T-helper 2 cell treated with Interferon-gamma antibody and Interleukin-4, amounts not matched to agents 100 ng/mL and 5 ng/mL, for 36 hours (primary cell): ENCODE data around the gene ORM1. TPM values are rescaled to one million over a fixed set of nuclear protein-coding genes. Genes with fewer than 3 reads are reported as not detected.
"Not testable (repeated sequence)": the region's sequence is repeated elsewhere in the genome, so short reads cannot be mapped to it uniquely, and the experiment has no call there.

Experiments used
- intact Hi-C: fragments of 100-400 bp; cut with micrococcal nuclease; formaldehyde crosslinking; loops from one replicate; pipeline ENCODE4 v1.15.1; 2023
- total RNA-seq: library from RNA; stranded (reverse); gene quantifications from 2 replicates; pipeline ENCODE4 v1.2.3, GENCODE V29; 2022

The ORM1 gene
- total RNA-seq, 1 donor from 2014 or later = not detected

GRCh38 chr9:114323849-114324248 lies 951 bp downstream of the ORM1 start:
- intact Hi-C loops = not testable (repeated sequence)

- intact Hi-C loops = no loop called here
Observed at GRCh38 chr9:114324492-114324891, 1.6 kb downstream of the ORM1 start.

GRCh38 chr9:114324965-114325364 lies 2.1 kb downstream of the ORM1 start:
- intact Hi-C loops = not testable (repeated sequence)

- intact Hi-C loops = not testable (repeated sequence)
Observed at GRCh38 chr9:114325684-114326254, 2.9 kb downstream of the ORM1 start.

- intact Hi-C loops = no loop called here
Observed at GRCh38 chr9:114327749-114328148, 4.9 kb downstream of the ORM1 start.

GRCh38 chr9:114328357-114328820 lies 5.5 kb downstream of the ORM1 start:
- intact Hi-C loops = not testable (repeated sequence)

GRCh38 chr9:114328937-114329624 lies 6.2 kb downstream of the ORM1 start:
- intact Hi-C loops = not testable (repeated sequence)

- intact Hi-C loops = not testable (repeated sequence)
Observed at GRCh38 chr9:114329625-114330022, 6.7 kb downstream of the ORM1 start, which contains the start of gene ORM2. Gene ORM2, plus strand, starts transcription at chr9:114329869. Its CDS starts 36 bp downstream, at chr9:114329905.

- intact Hi-C loops = no loop called here
Observed at GRCh38 chr9:114330636-114331035, 7.7 kb downstream of the ORM1 start.

GRCh38 chr9:114331229-114332195 lies 8.6 kb downstream of the ORM1 start:
- intact Hi-C loops = not testable (repeated sequence)

GRCh38 chr9:114332474-114333040 lies 9.7 kb downstream of the ORM1 start:
- intact Hi-C loops = not testable (repeated sequence)

- intact Hi-C loops = not testable (repeated sequence)
Observed at GRCh38 chr9:114333718-114334117, 10.8 kb downstream of the ORM1 start.

- intact Hi-C loops = no loop called here
Observed at GRCh38 chr9:114334490-114334889, 11.6 kb downstream of the ORM1 start.

- intact Hi-C loops = no loop called here
Observed at GRCh38 chr9:114335745-114336144, 12.8 kb downstream of the ORM1 start.

GRCh38 chr9:114336157-114336556 lies 13.3 kb downstream of the ORM1 start:
- intact Hi-C loops = no loop called here

GRCh38 chr9:114336699-114337395 lies 13.9 kb downstream of the ORM1 start:
- intact Hi-C loops = no loop called here

GRCh38 chr9:114338187-114338586 lies 15.3 kb downstream of the ORM1 start:
- intact Hi-C loops = loop anchor here (2.0 kb wide), 2 partner anchors 169 to 317 kb away; no protein-coding TSS in a partner anchor

GRCh38 chr9:114339130-114339908 lies 16.4 kb downstream of the ORM1 start:
- intact Hi-C loops = loop anchor here (1.0 to 2.0 kb wide), 4 partner anchors 49 to 315 kb away; no protein-coding TSS in a partner anchor

- intact Hi-C loops = no loop called here
Observed at GRCh38 chr9:114341152-114341830, 18.4 kb downstream of the ORM1 start.
